Gastroesophageal sphincter (tissue), 3 donors: ENCODE data around the gene PRLR.

ENCODE experiments used
- CTCF ChIP-seq, 4 experiments: fragments of 200-600 bp in 2 of 4; fragments of 450-650 bp in 2 of 4; sonication (generic) in 1 of 4; IDR thresholded peaks; one replicate each; pipeline ENCODE4 v1.5.1; 2017 to 2019; ENCODE audit warnings: antibody characterized with exemption in 4 of 4, mild to moderate bottlenecking in 2 of 4, moderate library complexity in 2 of 4
- POLR2A ChIP-seq, 2 donors: fragments of 450-650 bp; IDR thresholded peaks; one replicate each; pipeline ENCODE4 v1.6.1; 2017; ENCODE audit warnings: antibody characterized with exemption in 2 of 2, mild to moderate bottlenecking in 2 of 2, moderate library complexity in 1 of 2
- POLR2AphosphoS5 ChIP-seq: sonication (generic); formaldehyde crosslinking; IDR thresholded peaks from one replicate; pipeline ENCODE4 v1.6.1; 2017; ENCODE audit warnings: antibody characterized with exemption

- TF ChIP-seq CTCF (IDR thresholded peaks at IDR 0.05) = no peak
- no peak for TF ChIP-seq POLR2AphosphoS5
- TF ChIP-seq POLR2A (IDR thresholded peaks at IDR 0.05) = no peak
Observed at GRCh38 chr5:35095366-35095765, 134.9 kb downstream of the PRLR start.
